Left lung (tissue), 10 donors: ENCODE measurements around the gene SCGN. TPM values are rescaled to one million over a fixed set of nuclear protein-coding genes. Genes with fewer than 3 reads are reported as not detected.

ENCODE experiments used
- ATAC-seq: fragments of 200-7000 bp; cut with Tn5 transposase; one replicate; pipeline ENCODE4 v1.9.1; 2020; ENCODE audit warnings: moderate library complexity
- DNase-seq, 4 donors: peaks; one replicate each; pipeline ENCODE4 v3.0.0-alpha.2; 2013 to 2020
- H3K27ac ChIP-seq, 2 donors: fragments of 200-600 bp; sonication (generic) in 1 of 2; one replicate each; pipeline versions ENCODE4 v1.5.0 to v1.8.0; 2020 to 2021
- H3K27me3 ChIP-seq, 2 donors: fragments of 200-600 bp; sonication (generic) in 1 of 2; one replicate each; pipeline versions ENCODE4 v1.5.0 to v1.8.0; 2020 to 2021
- H3K36me3 ChIP-seq, 2 donors: fragments of 200-600 bp; sonication (generic) in 1 of 2; one replicate each; pipeline versions ENCODE4 v1.5.0 to v1.8.0; 2020 to 2021
- H3K4me1 ChIP-seq, 2 donors: fragments of 200-600 bp; one replicate each; pipeline ENCODE4 v1.8.0; 2021
- H3K4me3 ChIP-seq, 2 donors: fragments of 200-600 bp; sonication (generic) in 1 of 2; one replicate each; pipeline versions ENCODE4 v1.5.0 to v1.8.0; 2020 to 2021; ENCODE audit warnings: mild to moderate bottlenecking in 1 of 2
- H3K9me3 ChIP-seq, 2 donors: fragments of 200-600 bp; sonication (generic) in 1 of 2; one replicate each; pipeline versions ENCODE4 v1.5.0 to v1.8.0; 2020 to 2021
- intact Hi-C, 2 donors: fragments of 100-400 bp; cut with DNase I; formaldehyde crosslinking; loops; one replicate each; pipeline versions ENCODE4 v1.11.2 to v1.14.2; 2022
- polyA plus RNA-seq, 6 donors: library from polyadenylated mRNA; unstranded; fragments of 120-200 nt; gene quantifications; one replicate each; pipeline ENCODE4 v1.2.1, GENCODE V29; 2013; ENCODE audit not compliant: insufficient read length in 6 of 6
- total RNA-seq, 2 donors: library from RNA; stranded (reverse); fragmentation: NEBNext Ultra II Directional; extraction: Animal tissue kit (Norgen Biotek cat#: 25700); gene quantifications; one replicate each; pipeline ENCODE4 v1.2.1, GENCODE V29; 2021
- TF ChIP-seq, protein P1 (sequence below), 2 donors: fragments of 200-600 bp; sonication (generic) in 1 of 2; IDR thresholded peaks; one replicate each; pipeline versions ENCODE4 v1.5.0 to v1.8.0; 2021; ENCODE audit warnings: antibody characterized with exemption in 2 of 2
- donor health status: DM: no; HTN: yes; CAD: no.
- donor health status: DM: no; HTN: no; CAD: no.

The SCGN gene
- total and polyA plus RNA-seq, 8 donors = 1.4 to 3.0 (median 1.7) TPM; not detected in 2

DNA sequence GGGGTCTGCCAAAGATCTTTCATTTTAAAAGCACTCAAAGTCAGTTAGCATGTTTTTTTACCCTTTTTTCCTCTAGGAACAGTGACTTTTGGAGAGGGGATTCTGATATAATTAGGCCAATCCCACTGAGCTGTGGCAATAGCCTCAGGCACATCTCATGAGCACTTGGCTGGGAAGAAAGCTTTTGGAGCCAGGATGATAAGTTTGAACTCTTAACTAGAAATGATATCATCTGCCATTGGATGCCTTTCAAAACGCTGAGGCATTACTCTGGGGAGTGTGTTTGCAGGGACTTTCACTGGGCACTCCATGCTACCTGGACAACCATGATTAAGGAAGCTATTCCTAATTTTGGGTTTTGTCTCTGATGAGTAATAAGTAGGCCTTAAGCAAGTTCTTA lies 3.7 kb downstream of the SCGN start:
- intact Hi-C loops = no loop called here
- Histone ChIP-seq H3K36me3 (no peaks in the 10 kb centered on the region), H3K9me3 (no peaks in the 10 kb centered on the region), H3K27ac (no peak overlapping the region), H3K4me1 (no peaks in the 10 kb centered on the region), H3K4me3 (no peak overlapping the region), H3K27me3 (peaks cover 10 to 44% of the 10 kb centered on the region in 2 donors)
- ATAC-seq (no peak), DNase-seq (no peak)
- TF ChIP-seq, protein P1, sequence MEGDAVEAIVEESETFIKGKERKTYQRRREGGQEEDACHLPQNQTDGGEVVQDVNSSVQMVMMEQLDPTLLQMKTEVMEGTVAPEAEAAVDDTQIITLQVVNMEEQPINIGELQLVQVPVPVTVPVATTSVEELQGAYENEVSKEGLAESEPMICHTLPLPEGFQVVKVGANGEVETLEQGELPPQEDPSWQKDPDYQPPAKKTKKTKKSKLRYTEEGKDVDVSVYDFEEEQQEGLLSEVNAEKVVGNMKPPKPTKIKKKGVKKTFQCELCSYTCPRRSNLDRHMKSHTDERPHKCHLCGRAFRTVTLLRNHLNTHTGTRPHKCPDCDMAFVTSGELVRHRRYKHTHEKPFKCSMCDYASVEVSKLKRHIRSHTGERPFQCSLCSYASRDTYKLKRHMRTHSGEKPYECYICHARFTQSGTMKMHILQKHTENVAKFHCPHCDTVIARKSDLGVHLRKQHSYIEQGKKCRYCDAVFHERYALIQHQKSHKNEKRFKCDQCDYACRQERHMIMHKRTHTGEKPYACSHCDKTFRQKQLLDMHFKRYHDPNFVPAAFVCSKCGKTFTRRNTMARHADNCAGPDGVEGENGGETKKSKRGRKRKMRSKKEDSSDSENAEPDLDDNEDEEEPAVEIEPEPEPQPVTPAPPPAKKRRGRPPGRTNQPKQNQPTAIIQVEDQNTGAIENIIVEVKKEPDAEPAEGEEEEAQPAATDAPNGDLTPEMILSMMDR (IDR thresholded peaks at IDR 0.05) = no peak

DNA sequence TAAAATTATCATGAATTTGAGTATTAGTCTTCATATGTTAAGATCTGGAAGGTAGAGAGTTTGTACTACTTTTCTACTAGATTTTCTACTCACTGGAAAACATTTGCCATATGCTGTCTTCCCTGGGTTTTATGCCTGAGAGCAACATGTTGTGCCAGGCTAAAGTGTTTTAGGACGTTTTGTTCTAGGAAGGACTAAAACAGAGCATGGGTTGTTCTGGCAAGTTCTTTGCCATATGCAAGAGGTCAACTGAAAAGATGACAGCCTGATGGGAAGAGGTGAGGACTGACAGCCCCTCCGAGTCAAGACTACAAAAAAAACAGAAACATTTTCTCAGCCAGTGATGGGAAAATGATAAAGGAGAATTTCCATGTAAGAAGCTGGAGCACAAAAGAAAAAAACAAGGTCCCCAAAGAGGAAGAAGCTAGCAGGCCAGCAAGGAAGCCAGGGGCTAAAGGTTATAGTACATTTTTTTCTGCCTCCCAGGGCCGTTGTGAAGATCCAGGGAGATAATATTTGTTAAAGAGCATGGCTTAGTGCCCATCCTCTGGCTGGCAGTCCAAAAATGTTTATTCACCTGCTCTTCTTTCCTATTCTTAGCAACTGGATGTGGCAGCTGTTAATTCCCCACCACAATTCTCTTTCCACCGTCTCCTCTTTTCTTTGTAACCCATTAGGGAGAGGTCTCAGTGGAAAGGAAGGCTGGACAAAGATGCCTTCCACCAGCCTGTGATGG lies 7.8 kb downstream of the SCGN start:
- Histone ChIP-seq H3K27ac (no peak overlapping the region), H3K4me1 (no peaks in the 10 kb centered on the region), H3K27me3 (peaks cover 0 to 14% of the 10 kb centered on the region in 2 donors), H3K36me3 (no peaks in the 10 kb centered on the region), H3K9me3 (no peaks in the 10 kb centered on the region), H3K4me3 (no peak overlapping the region)
- TF ChIP-seq, protein P1 (IDR thresholded peaks at IDR 0.05) = no peak
- DNase-seq = no peak
- ATAC-seq = no peak
- intact Hi-C loops = no loop called here

DNA sequence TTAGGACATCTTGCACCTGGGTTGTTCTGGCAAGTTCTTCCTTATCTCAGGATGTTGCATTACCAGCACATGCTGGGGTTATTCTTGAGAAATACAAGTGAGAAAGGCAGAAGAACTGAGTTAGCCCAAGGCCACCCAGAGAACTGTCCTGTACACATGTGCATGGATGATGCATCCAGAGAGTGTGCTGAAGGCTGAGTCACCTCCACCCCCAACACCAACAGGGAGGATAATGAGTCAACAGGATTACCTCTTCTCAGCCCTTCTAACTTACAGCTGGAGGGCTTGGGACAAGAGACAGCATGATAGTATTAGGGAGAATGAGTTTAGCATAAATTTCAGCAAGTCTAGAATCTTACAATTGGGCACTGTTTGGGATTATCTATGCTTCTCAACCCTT lies 8.5 kb downstream of the SCGN start:
- H3K4me1 ChIP-seq = no peaks in the 10 kb centered on the region
- H3K9me3 ChIP-seq = no peaks in the 10 kb centered on the region
- peaks cover 0 to 15% of the 10 kb centered on the region in 2 donors for H3K27me3 ChIP-seq
- TF ChIP-seq, protein P1 (IDR thresholded peaks at IDR 0.05) = no peak
- H3K27ac ChIP-seq = no peak overlapping the region
- DNase-seq (no peak), ATAC-seq (no peak)
- no peaks in the 10 kb centered on the region for H3K36me3 ChIP-seq
- intact Hi-C loops = no loop called here
- H3K4me3 ChIP-seq = no peak overlapping the region

DNA sequence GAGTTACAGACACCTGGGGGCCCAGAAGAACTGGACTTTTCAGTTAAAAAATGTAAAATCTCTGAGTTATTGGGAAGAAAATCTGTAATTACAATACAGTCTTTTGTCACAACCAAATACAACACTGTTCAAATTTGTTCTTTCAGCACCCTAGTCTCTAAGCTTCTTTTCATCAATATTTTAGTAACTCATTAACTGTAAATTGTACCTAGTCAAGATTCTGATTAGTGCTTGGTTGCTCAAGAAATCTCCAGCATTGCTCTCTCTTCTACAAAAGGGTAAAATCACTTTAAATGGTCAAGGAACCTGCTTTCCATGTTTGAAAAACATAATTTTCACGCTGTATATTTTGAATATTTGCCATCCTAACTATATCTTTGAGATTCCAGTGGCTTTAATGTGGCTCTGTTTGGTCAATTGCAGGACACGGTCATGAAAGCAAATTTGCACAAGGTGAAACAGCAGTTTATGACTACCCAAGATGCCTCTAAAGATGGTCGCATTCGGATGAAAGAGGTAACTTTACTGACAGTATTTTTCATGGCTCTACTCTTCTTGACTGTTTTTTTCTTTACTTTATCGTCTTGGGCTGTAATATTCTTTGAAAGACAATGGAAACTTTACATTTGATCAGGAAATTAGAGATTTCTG lies 9.2 kb downstream of the SCGN start:
- TF ChIP-seq, protein P1 (IDR thresholded peaks at IDR 0.05) = no peak
- peaks cover 0 to 15% of the 10 kb centered on the region in 2 donors for H3K27me3 ChIP-seq

DNA sequence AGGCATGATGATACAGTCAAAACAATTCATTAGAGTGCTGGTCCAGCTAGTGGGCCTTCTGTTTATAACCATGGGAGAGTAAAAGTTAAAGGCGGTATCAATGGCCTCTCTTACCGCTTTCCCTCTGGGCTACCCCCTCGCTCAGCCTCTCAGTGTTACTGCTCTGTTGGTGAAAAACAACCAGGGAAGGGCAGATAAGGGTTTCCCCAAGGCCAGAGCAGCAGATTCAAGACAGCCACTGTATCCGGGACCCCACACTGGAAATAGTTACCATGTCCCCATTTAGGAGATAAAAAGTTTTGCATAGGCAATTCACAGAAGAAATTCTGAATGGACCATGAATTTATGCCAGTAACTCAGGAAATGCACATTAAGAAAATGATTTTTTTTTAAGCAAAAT lies 13.4 kb downstream of the SCGN start:
- Histone ChIP-seq H3K27ac (no peak overlapping the region), H3K9me3 (no peaks in the 10 kb centered on the region), H3K4me1 (no peaks in the 10 kb centered on the region), H3K36me3 (no peaks in the 10 kb centered on the region), H3K4me3 (no peak overlapping the region), H3K27me3 (peaks cover 0 to 23% of the 10 kb centered on the region in 2 donors)
- ATAC-seq (no peak), DNase-seq (no peak)
- TF ChIP-seq, protein P1 (IDR thresholded peaks at IDR 0.05) = no peak
- intact Hi-C loops = no loop called here

More for the DNA sequence above, 9.2 kb downstream of the SCGN start:
- ATAC-seq (no peak), DNase-seq (no peak)
- intact Hi-C loops = no loop called here
- no peak overlapping the region for H3K27ac ChIP-seq
- no peaks in the 10 kb centered on the region for H3K4me1 ChIP-seq
- no peaks in the 10 kb centered on the region for H3K36me3 ChIP-seq
- H3K9me3 ChIP-seq = no peaks in the 10 kb centered on the region
- no peak overlapping the region for H3K4me3 ChIP-seq
